ENCODE measurements around the gene DOCK8. TPM values are rescaled to one million over a fixed set of nuclear protein-coding genes. Genes with fewer than 3 reads are reported as not detected.
"Not testable (repeated sequence)": the region's sequence is repeated elsewhere in the genome, so short reads cannot be mapped to it uniquely, and the experiment has no call there.

DOCK8 gene
- total RNA-seq, 2 donors from 2014 or later: 5.9 to 10.9 TPM

DNA sequence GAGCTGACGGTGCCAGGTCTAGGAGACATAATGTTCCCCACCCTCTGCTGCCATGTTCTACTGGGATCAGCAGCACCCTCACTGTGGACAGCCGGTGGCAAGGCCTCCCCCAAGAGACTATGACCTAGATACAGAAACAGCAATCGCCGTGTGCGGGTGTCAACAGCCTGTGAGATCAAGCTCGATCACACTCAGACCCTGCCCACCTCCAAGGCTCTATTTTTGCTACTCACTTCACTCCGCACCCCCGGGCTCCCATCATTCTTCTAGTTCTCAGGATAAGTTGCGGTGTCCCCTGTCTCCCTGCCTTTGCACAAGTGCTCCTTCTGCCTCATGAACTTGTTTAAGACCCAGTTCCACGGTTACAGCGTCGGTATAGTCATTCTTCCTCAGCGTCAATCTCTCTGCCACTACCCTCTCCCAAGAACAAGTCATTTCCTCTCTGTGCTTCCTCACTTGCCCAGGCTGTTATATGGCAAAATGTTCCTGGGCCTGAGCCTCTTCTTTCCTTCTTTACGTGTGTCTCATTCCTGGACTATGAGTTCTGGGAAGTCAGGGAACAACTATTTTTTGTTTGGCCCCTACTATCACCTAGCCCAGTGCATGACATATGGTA lies 5.4 kb upstream of the DOCK8 start:
- DNase-seq (no peak), ATAC-seq (no peak)
- Histone ChIP-seq H3K9me3 (no peaks in the 10 kb centered on the region), H3K4me3 (no peak overlapping the region), H3K4me1 (peaks cover 20% of the 10 kb centered on the region), H3K36me3 (replicated peaks in 1 of 2; ENCODE audit: insufficient read depth in 1 of 2, low read depth in 2 of 2) (no peaks in the 10 kb centered on the region), H3K27ac (no peak overlapping the region), H3K27me3 (no peaks in the 10 kb centered on the region)
- WGBS, 2 donors: 77 to 88% methylated on average over 14 of the region's 14 CpGs
- intact Hi-C loops (cut with DNase I): no loop called here
- TF ChIP-seq, protein P1, sequence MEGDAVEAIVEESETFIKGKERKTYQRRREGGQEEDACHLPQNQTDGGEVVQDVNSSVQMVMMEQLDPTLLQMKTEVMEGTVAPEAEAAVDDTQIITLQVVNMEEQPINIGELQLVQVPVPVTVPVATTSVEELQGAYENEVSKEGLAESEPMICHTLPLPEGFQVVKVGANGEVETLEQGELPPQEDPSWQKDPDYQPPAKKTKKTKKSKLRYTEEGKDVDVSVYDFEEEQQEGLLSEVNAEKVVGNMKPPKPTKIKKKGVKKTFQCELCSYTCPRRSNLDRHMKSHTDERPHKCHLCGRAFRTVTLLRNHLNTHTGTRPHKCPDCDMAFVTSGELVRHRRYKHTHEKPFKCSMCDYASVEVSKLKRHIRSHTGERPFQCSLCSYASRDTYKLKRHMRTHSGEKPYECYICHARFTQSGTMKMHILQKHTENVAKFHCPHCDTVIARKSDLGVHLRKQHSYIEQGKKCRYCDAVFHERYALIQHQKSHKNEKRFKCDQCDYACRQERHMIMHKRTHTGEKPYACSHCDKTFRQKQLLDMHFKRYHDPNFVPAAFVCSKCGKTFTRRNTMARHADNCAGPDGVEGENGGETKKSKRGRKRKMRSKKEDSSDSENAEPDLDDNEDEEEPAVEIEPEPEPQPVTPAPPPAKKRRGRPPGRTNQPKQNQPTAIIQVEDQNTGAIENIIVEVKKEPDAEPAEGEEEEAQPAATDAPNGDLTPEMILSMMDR (IDR thresholded peaks at IDR 0.05): no peak
- TF ChIP-seq POLR2A (IDR thresholded peaks at IDR 0.05): no peak

DNA sequence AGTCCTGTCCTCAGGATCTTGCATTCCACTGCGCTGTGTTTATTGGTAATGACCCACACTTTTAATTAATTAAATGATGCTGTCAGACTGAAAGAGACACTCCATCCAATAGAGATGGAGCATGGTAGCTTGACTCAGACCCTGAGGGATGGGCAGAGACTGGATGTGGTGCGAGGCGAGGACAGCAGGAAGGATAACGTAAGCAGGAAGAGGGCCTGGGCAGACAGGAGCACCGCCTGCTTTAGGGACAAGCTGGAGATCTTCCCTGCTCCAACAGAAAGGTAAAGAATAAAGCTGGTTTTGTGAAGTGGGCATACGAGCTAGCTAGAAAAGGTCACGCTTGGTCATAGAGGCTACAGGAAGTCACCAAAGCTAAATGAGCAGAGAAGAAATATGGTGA lies 3.6 kb upstream of the DOCK8 start:
- Histone ChIP-seq H3K4me3 (no peak overlapping the region), H3K4me1 (peaks cover 27% of the 10 kb centered on the region), H3K27ac (peak overlapping the region; percentile 37 to 85 (median 49)), H3K36me3 (replicated peaks in 1 of 2; ENCODE audit: insufficient read depth in 1 of 2, low read depth in 2 of 2) (no peaks in the 10 kb centered on the region), H3K27me3 (no peaks in the 10 kb centered on the region), H3K9me3 (no peaks in the 10 kb centered on the region)
- intact Hi-C loops (cut with DNase I): no loop called here
- whole genome bisulfite sequencing, 2 donors: 84 to 87% methylated on average over 7 of the region's 7 CpGs
- no peak for ATAC-seq
- no peak for DNase-seq
- TF ChIP-seq POLR2A (IDR thresholded peaks at IDR 0.05): no peak
- TF ChIP-seq, protein P1 (IDR thresholded peaks at IDR 0.05): no peak

DNA sequence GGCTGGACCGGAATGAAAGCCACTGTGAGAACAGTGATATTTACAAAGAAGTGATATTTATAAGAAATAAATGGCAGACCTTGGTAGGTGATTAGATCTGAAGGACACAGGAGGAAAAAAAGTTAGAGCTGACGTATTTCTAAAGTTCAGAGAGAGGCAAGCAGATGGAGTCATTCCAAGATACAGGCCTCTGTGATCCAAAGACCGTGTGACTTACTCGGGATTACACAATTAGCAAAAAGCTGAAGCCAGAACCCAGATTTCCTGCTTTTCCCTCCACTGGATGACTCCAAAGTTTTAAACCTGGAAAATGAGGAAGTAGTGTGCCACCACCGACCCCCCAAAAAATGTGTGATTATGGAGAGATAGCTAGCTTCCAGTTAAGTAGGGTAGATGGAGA lies 3.1 kb upstream of the DOCK8 start:
- H3K27ac ChIP-seq: peak overlapping the region; percentile 42 to 85 (median 58)
- ATAC-seq (no peak), DNase-seq (peak in 3 of 4 donors; percentile 53 to 81 (median 72))
- 14 to 20% methylated on average over 5 of the region's 5 CpGs for WGBS, 2 donors
- peaks cover 32% of the 10 kb centered on the region for H3K4me1 ChIP-seq
- intact Hi-C loops (cut with DNase I): no loop called here
- TF ChIP-seq POLR2A (IDR thresholded peaks at IDR 0.05): no peak
- TF ChIP-seq, protein P1 (IDR thresholded peaks at IDR 0.05): no peak
- no peaks in the 10 kb centered on the region for H3K27me3 ChIP-seq
- no peak overlapping the region for H3K4me3 ChIP-seq
- H3K9me3 ChIP-seq: no peaks in the 10 kb centered on the region
- H3K36me3 ChIP-seq (replicated peaks in 1 of 2; ENCODE audit: insufficient read depth in 1 of 2, low read depth in 2 of 2): no peaks in the 10 kb centered on the region

DNA sequence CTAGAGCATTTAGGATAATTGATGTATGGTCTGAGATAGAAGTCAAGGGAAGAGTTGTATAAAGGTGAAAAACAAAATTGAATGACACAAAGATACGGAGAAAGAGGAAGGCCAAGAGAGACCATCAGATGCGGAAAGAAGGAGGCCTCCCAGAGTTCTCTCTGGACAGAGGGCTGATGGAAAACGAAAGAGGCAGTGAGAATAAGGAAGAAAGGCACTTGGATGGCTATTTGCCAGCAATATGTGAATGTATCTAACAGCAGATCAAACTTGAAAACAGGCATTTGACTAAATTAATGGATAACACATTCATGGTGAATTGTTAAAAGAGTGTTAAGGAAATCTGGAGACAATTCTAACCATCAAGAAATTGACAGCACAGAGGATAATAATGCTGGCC lies 2.4 kb upstream of the DOCK8 start:
- 64 to 80% methylated on average over 3 of the region's 3 CpGs for WGBS, 2 donors
- Histone ChIP-seq H3K9me3 (no peaks in the 10 kb centered on the region), H3K27ac (peak overlapping the region in 2 of 4 donors; percentile 56 to 85), H3K27me3 (no peaks in the 10 kb centered on the region), H3K4me1 (peaks cover 39% of the 10 kb centered on the region), H3K36me3 (replicated peaks in 1 of 2; ENCODE audit: insufficient read depth in 1 of 2, low read depth in 2 of 2) (no peaks in the 10 kb centered on the region), H3K4me3 (no peak overlapping the region)
- intact Hi-C loops (cut with DNase I): no loop called here
- no peak for ATAC-seq
- no peak for TF ChIP-seq POLR2A (IDR thresholded peaks at IDR 0.05)
- TF ChIP-seq, protein P1 (IDR thresholded peaks at IDR 0.05): no peak
- peak in 1 of 4 donors; percentile 32 for DNase-seq

DNA sequence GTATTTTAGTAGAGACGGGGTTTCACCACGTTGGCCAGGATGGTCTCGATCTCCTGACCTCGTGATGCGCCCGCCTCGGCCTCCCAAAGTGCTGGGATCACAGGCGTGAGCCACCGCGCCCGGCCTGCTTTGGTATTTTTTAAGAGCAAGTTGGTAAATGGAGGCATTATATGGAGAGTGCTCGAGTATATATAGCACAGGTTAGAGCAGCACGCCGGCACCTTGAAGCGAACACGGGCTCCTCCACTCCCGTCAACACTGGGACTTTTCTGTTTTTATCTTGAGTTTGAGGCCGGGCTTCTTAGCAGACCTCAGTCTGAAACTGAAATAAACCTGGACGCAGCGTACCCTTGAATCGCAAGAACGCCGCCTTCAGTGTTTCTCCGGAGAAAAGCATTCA lies 764 bp upstream of the DOCK8 start:
- ATAC-seq; H3K4me3 ChIP-seq; DNase-seq; H3K36me3 ChIP-seq (replicated peaks in 1 of 2; ENCODE audit: insufficient read depth in 1 of 2, low read depth in 2 of 2); H3K27me3 ChIP-seq; intact Hi-C loops (cut with DNase I); H3K9me3 ChIP-seq: not testable (repeated sequence)
- WGBS, 2 donors: 84 to 90% methylated on average over 24 of the region's 24 CpGs
- Histone ChIP-seq H3K27ac (peak overlapping the region in 3 of 4 donors; percentile 81 to 95 (median 83)), H3K4me1 (peaks cover 40% of the 10 kb centered on the region)
